GM19035 (cell line): Measurements from ENCODE around the gene KDM3A.

ENCODE experiments used
- ATAC-seq: cut with Tn5 transposase; IDR thresholded peaks from one replicate; pipeline ENCODE4 v1.9.1; 2021; ENCODE audit not compliant: unreplicated experiment

KDM3A gene, protein sequence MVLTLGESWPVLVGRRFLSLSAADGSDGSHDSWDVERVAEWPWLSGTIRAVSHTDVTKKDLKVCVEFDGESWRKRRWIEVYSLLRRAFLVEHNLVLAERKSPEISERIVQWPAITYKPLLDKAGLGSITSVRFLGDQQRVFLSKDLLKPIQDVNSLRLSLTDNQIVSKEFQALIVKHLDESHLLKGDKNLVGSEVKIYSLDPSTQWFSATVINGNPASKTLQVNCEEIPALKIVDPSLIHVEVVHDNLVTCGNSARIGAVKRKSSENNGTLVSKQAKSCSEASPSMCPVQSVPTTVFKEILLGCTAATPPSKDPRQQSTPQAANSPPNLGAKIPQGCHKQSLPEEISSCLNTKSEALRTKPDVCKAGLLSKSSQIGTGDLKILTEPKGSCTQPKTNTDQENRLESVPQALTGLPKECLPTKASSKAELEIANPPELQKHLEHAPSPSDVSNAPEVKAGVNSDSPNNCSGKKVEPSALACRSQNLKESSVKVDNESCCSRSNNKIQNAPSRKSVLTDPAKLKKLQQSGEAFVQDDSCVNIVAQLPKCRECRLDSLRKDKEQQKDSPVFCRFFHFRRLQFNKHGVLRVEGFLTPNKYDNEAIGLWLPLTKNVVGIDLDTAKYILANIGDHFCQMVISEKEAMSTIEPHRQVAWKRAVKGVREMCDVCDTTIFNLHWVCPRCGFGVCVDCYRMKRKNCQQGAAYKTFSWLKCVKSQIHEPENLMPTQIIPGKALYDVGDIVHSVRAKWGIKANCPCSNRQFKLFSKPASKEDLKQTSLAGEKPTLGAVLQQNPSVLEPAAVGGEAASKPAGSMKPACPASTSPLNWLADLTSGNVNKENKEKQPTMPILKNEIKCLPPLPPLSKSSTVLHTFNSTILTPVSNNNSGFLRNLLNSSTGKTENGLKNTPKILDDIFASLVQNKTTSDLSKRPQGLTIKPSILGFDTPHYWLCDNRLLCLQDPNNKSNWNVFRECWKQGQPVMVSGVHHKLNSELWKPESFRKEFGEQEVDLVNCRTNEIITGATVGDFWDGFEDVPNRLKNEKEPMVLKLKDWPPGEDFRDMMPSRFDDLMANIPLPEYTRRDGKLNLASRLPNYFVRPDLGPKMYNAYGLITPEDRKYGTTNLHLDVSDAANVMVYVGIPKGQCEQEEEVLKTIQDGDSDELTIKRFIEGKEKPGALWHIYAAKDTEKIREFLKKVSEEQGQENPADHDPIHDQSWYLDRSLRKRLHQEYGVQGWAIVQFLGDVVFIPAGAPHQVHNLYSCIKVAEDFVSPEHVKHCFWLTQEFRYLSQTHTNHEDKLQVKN (N-terminal part only)

DNA sequence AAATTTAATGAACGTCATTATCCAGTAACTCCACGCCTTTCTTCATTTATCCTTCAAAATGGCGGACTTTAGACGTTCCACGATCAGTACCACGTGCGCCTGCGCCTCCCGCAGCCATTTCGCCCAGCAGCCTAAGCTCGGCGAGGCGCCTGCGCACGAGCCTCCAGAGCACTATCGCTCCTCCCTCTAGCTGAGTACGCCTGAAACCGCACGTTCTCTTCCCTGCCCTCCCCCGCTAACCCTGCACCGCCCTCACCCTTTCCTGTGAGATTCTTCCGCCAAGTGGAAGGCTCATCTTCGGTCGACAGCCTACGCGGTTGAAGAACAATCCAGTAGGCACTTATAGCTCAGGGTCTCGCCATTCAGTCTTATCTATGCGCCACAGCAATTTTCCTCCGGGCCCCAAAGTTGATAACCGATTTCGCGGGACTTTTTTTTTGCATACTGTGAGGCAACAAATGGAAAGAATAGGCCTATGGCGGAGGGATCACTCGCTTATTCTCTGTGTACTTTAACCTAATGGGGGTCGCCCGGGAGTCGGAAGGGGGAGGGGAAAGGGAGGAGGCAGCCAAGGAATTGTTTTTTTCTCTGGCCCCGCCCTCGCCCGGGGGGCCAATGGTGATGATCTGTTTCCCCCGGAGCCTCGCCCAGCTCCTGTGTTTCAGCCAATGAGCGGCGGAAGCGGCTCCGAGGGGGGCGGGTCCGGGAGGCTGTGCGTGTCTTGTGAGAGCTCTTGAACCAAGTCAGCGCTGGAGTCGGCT lies at the start of gene KDM3A:
TSS of gene KDM3A (plus strand) at position 741 of the 761 bp plus-strand sequence. CDS start 677 bp downstream, outside the sequence.
- ATAC-seq: peak; percentile 83

GRCh38 chr2:86392873-86393518 lies 48.2 kb upstream of the KDM3A start:
- ATAC-seq: no peak

DNA sequence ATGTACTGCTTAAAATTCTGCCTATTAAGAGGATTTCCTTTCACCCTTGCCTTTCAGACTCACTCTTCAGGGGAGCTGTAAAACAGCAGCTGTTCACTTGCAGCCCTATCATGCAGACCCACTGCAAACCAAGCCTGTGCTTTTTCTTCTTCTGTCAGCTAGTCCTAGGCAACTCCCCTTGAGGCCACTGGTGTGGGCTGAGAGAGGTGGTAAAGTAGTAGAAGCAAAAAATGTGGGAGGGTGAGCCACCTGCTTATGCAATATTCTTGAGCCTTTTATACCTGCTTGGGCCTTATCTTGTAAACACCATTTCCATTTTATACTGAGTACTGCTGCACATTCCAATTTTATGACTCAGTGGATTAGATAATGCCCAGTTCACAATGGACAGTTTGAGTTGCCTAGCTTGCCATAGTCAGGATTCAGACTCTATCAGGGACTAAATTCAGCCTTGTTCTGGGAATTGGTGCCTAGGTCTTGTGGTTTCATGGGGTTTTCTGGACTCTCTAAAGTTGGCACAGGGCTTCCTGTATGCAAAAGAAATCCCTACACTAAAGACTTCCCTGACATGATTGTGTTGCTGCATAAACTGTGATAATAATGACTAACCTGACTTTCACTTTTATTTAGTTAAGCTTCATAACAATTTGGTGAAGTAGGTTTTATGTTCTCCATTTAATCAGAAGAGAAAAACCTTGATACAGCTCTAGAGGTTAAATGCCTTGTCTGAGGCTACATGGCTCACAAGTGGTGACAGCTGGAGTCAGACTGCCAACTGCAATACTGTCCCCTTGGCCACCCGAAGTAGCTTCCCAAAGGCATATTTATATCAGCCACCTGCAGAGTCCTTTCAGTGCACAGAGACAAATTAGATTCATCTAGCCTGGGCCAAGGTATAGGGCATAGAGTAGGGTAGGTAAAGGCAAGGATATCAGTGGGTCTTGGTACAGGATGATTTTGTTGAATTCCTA lies 47.4 kb upstream of the KDM3A start:
- no peak for ATAC-seq

GRCh38 chr2:86396291-86396785 lies 44.8 kb upstream of the KDM3A start:
- no peak for ATAC-seq

DNA sequence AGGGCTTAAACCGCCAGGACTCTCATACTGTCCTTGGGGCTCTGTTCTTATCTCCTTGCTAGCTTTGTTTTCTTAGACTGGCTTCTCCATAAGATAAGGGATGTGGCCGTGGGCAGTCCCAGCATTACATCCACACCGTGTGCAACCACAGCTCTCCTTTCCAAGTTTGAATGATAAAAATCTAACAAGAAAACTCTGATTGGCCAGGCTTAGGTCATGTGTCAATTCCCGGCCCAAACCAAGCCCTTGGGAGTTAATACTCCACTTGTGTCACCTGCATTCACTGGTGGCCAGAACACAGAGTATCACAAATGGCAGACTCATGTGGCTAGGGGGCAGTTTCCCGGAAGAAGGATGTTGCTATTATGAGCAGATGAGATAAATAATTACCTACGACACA lies 43.2 kb upstream of the KDM3A start:
- peak; percentile 58 for ATAC-seq

DNA sequence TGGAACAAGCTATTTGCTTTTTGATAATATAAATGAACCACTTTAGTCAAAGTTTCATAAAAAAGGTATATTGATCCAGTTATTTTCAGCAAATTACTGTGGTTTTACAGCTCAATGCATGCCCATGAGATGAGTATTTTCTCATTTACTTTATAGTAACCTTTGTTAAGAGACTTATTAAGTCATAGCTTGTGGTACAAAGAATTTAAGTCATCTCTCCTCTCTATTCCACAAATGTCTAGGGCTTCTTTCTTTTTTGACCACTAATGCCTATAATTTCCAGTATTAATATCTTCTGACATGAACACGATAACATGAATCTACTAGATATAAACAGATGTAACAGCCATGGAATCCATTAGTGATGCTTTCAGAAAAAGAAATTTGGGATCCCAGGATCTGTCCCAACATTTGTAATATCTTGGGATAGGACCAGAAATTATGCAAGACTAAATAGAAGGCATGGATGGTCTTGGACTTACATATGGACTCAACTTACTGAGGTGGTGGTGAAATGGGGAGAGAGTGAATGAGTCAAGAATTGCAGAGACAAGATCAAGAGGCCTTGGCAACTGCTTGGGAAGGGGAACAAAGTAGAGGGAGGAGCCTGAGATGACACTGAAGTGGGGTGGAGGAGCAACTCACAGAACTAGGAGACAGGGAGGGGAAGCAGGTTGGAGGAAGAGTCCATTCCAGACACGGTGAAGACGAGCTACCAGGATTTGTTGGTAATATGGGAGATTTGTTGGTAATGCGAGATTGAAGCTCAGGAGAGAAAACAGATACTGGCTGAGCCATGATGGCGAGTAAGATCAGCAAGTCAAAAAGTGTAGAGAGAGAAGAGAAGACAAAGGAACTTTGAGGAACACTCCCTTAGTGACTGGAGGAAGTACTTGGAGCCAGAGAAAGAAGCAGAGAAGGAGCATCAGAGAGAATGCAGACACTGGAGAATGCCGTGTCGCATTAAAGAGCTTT lies 42.4 kb upstream of the KDM3A start:
- peak; percentile 54 for ATAC-seq

GRCh38 chr2:86400321-86400720 lies 40.9 kb upstream of the KDM3A start:
- ATAC-seq: no peak

- no peak for ATAC-seq
Measured at GRCh38 chr2:86410581-86410980, 30.6 kb upstream of the KDM3A start.

- ATAC-seq: no peak
Measured at GRCh38 chr2:86411396-86411795, 29.8 kb upstream of the KDM3A start.

DNA sequence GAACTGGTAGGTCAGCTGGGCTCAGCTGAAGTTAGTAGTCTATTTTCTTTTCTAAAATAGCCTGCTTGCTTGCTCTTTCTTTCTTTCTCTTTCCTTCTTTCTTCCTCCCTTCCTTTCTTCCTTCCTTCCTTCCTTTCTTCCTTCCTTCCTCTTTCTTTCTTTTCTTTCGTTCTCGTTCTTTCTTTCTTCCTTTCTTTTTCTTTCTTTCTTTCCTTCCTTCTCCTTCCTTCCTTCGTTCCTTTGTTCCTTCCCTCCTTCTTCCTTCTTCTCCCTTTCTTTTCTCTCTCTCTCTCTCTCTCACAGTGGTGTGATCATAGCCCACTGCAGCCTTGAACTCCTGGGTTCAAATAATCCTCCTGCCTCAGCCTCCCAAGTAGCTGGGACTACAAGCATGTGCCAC lies 29.2 kb upstream of the KDM3A start:
- ATAC-seq: no peak

GRCh38 chr2:86413296-86414094 lies 27.7 kb upstream of the KDM3A start:
- ATAC-seq: no peak

DNA sequence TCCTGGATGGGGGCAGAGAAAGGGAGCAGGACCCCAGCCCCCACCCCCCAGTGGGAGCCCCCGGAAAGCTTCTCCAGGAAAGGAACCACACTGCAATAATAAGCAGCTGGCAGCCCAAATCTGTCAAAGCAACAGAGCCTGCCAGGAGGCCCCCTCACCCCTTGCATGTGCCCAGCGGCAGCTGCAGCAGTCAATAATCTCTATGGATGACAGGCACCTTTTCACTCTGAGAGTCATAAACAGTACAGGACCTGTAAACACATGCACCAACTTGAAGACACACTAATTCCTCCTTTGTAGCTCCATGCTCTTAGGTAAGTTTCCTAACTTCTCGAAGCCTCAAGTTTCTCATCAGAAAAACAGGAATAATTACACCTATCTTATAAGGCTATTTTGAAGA lies 26.2 kb upstream of the KDM3A start:
- no peak for ATAC-seq

DNA sequence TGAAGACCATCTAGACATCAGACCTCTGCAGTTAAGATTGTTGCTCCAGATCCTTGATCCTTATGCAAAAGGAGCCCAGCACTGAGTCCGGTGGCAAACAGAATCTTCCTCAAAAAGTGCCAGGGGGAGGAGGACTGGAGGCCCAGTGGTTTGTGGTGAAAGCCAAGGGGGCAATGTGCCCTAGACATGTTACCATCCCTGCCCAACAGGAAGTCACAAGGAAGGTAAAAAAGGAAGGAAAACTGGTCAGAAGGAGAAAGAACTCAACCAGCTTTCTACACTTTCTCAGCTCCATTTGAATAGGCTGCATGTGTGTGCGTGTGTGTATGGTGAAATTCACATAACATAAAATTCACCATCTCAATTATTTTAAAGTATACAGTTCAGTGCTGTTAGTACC lies 25.0 kb upstream of the KDM3A start:
- ATAC-seq: no peak

DNA sequence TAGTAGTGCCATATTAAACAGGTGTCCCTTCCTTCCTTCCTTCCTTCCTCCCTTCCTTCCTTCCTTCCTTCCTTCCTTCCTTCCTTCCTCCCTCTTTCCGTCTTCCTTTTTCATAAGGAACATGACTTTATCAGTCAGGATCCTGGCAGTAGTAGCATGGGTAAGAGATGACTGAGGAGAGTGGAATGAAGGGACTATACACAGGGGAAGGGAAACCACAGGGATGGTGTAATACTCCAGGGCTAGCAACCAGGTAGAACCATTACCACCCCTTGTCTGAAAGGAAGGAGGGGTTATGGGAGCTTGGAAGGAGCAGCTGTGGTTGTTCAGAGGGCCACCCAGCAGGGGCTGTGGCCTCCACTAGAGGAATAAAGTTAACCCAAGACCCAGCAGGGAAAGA lies 23.2 kb upstream of the KDM3A start:
- no peak for ATAC-seq

GRCh38 chr2:86420913-86421312 lies 20.3 kb upstream of the KDM3A start:
- ATAC-seq: no peak

- ATAC-seq: no peak
Measured at GRCh38 chr2:86426271-86426670, 14.9 kb upstream of the KDM3A start.

DNA sequence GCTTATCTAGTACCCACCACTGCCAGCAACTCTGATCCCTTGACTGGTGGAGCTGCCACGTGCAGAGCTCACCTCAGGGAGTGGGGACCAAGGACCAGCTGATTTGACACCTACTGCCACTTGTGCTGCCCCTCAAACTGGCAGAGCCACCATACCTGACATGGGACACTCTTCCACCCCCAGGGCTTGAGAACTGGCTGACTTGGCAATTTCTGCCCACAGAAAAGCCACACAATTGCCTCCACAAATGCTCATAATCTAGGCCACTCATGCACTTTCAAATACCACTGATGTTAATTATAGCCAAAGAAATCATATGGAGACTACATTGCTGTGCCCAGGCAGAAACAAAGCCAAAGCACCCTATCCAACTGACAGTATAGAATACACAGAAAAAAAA lies 11.8 kb upstream of the KDM3A start:
- ATAC-seq: no peak
